Liver (tissue), 9 donors: ENCODE measurements around the gene SPCS3. TPM values are rescaled to one million over a fixed set of nuclear protein-coding genes. Genes with fewer than 3 reads are reported as not detected.

Experiments
- DNase-seq: peaks from one replicate; pipeline ENCODE4 v3.0.0-alpha.2; 2017; ENCODE audit warnings: low spot score
- H3K27ac ChIP-seq, 2 donors: one replicate each; pipeline ENCODE4 v1.7.0; 2013; ENCODE audit warnings: inconsistent platforms in 2 of 2, low read length in 2 of 2, control low read depth in 1 of 2, low read depth in 1 of 2, mild to moderate bottlenecking in 1 of 2
- H3K27me3 ChIP-seq, 4 donors: one replicate each; pipeline versions ENCODE4 v1.6.1 to v1.7.0; 2013; ENCODE audit warnings: low read length in 3 of 4, inconsistent platforms in 1 of 4, mild to moderate bottlenecking in 1 of 4, moderate library complexity in 1 of 4; ENCODE audit not compliant: control insufficient read depth in 4 of 4, insufficient read depth in 4 of 4
- H3K36me3 ChIP-seq, 4 donors: one replicate each; pipeline versions ENCODE4 v1.6.1 to v1.7.0; 2013; ENCODE audit warnings: low read length in 3 of 4, mild to moderate bottlenecking in 3 of 4, low read depth in 1 of 4, moderate library complexity in 1 of 4; ENCODE audit not compliant: control insufficient read depth in 4 of 4, insufficient read depth in 3 of 4
- H3K4me1 ChIP-seq, 4 donors: one replicate each; pipeline versions ENCODE4 v1.6.1 to v1.7.0; 2013; ENCODE audit warnings: low read length in 3 of 4, mild to moderate bottlenecking in 3 of 4, moderate library complexity in 1 of 4; ENCODE audit not compliant: control insufficient read depth in 4 of 4, insufficient read depth in 4 of 4
- H3K4me3 ChIP-seq, 3 donors: one replicate each; pipeline versions ENCODE4 v1.6.1 to v1.7.0; 2013; ENCODE audit warnings: low read length in 3 of 3, control low read depth in 1 of 3, low read depth in 1 of 3, mild to moderate bottlenecking in 1 of 3
- H3K9ac ChIP-seq, 2 donors: one replicate each; pipeline ENCODE4 v1.7.0; 2013; ENCODE audit warnings: low read length in 2 of 2, mild to moderate bottlenecking in 2 of 2, moderate library complexity in 2 of 2, control low read depth in 1 of 2, low read depth in 1 of 2
- H3K9me3 ChIP-seq, 4 donors: one replicate each; pipeline versions ENCODE4 v1.6.1 to v1.7.0; 2013; ENCODE audit warnings: low read length in 3 of 4; ENCODE audit not compliant: control insufficient read depth in 4 of 4
- EGR1 ChIP-seq, 2 donors: IDR thresholded peaks; 2 replicates each; pipeline ENCODE4 v1.6.1; 2016 to 2018; ENCODE audit warnings: antibody characterized with exemption in 2 of 2, low read depth in 2 of 2
- FOXA1 ChIP-seq: IDR thresholded peaks from 2 replicates; pipeline ENCODE4 v1.6.1; 2016; ENCODE audit warnings: antibody characterized with exemption
- FOXA2 ChIP-seq: IDR thresholded peaks from 2 replicates; pipeline ENCODE4 v1.6.1; 2016; ENCODE audit warnings: antibody characterized with exemption
- GABPA ChIP-seq, 2 donors: IDR thresholded peaks in 1 of 2; conservative IDR thresholded peaks in 1 of 2; 2 replicates each; pipeline ENCODE4 v1.6.1; 2016; ENCODE audit warnings: antibody characterized with exemption in 2 of 2, mild to moderate bottlenecking in 1 of 2, moderate library complexity in 1 of 2
- HNF4A ChIP-seq, 2 donors: conservative IDR thresholded peaks; 2 replicates each; pipeline ENCODE4 v1.6.1; 2016; ENCODE audit warnings: antibody characterized with exemption in 2 of 2, mild to moderate bottlenecking in 2 of 2
- HNF4G ChIP-seq: IDR thresholded peaks from 2 replicates; pipeline ENCODE4 v1.6.1; 2016; ENCODE audit warnings: antibody characterized with exemption
- JUND ChIP-seq, 2 donors: IDR thresholded peaks; 2 replicates each; pipeline ENCODE4 v1.6.1; 2016; ENCODE audit warnings: antibody characterized with exemption in 2 of 2
- MAX ChIP-seq: IDR thresholded peaks from 2 replicates; pipeline ENCODE4 v1.6.1; 2016; ENCODE audit warnings: antibody characterized with exemption
- NR2F2 ChIP-seq: IDR thresholded peaks from 2 replicates; pipeline ENCODE4 v1.6.1; 2016; ENCODE audit warnings: antibody characterized with exemption
- RAD21 ChIP-seq, 2 donors: IDR thresholded peaks; 2 replicates each; pipeline ENCODE4 v1.6.1; 2016; ENCODE audit warnings: antibody characterized with exemption in 2 of 2, mild to moderate bottlenecking in 2 of 2
- REST ChIP-seq: IDR thresholded peaks from 2 replicates; pipeline ENCODE4 v1.6.1; 2016; ENCODE audit warnings: antibody characterized with exemption, mild to moderate bottlenecking
- RXRA ChIP-seq, 2 donors: IDR thresholded peaks; 2 replicates each; pipeline ENCODE4 v1.6.1; 2017 to 2018; ENCODE audit warnings: antibody characterized with exemption in 2 of 2, mild to moderate bottlenecking in 1 of 2
- SP1 ChIP-seq: IDR thresholded peaks from 2 replicates; pipeline ENCODE4 v1.6.1; 2018; ENCODE audit warnings: antibody characterized with exemption, mild to moderate bottlenecking
- TAF1 ChIP-seq: conservative IDR thresholded peaks from 2 replicates; pipeline ENCODE4 v1.6.1; 2016; ENCODE audit warnings: antibody characterized with exemption, mild to moderate bottlenecking
- YY1 ChIP-seq: IDR thresholded peaks from 2 replicates; pipeline ENCODE4 v1.6.1; 2016; ENCODE audit warnings: antibody characterized with exemption, mild to moderate bottlenecking
- ZBTB33 ChIP-seq: IDR thresholded peaks from 2 replicates; pipeline ENCODE4 v1.6.1; 2016; ENCODE audit warnings: antibody characterized with exemption
- WGBS: extraction: QIAGEN DNeasy Blood & Tissue Kit; methylation state at CpG from one replicate; pipeline ENCODE4 v1.1.7; 2013; 5-methylcytosine and 5-hydroxymethylcytosine counted together
- polyA plus RNA-seq, 2 donors: library from polyadenylated mRNA; stranded (reverse) in 1 of 2; unstranded in 1 of 2; fragments of 200-250 nt in 1 of 2; fragments of >200 nt in 1 of 2; fragmentation: Nextera tagmentation in 1 of 2; extraction: Ambion mirVana in 1 of 2; gene quantifications; one replicate each; pipeline versions ENCODE4 v1.2.1 to v1.2.3, GENCODE V29; 2013 to 2015
- total RNA-seq, 2 donors: library from RNA; depleted of rRNA; stranded (reverse); fragments of >200 nt; gene quantifications; one replicate each; pipeline ENCODE4 v1.2.3, GENCODE V29; 2014
- TF ChIP-seq, protein P1 (sequence below): IDR thresholded peaks from 2 replicates; pipeline ENCODE4 v1.6.1; 2016; ENCODE audit warnings: antibody characterized with exemption
- TF ChIP-seq, protein P2 (sequence below): fragments of 150-350 bp; IDR thresholded peaks from 2 replicates; pipeline ENCODE4 v1.5.1; 2017; ENCODE audit warnings: improper control_type of control experiment, low read depth, low read length; ENCODE audit not compliant: missing input control
- donor health status: healthy.
- donor health status: healthy.
- donor health status: healthy.
- donor health status: healthy.
- donor health status: healthy.

The SPCS3 gene
- total and polyA plus RNA-seq, 4 donors = 54.0 to 79.4 (median 63.0) TPM

GRCh38 chr4:176303938-176304337 lies 15.8 kb upstream of the SPCS3 start:
- no peaks in the 10 kb centered on the region for H3K36me3 ChIP-seq
- H3K9me3 ChIP-seq = no peaks in the 10 kb centered on the region

More at GRCh38 chr4:176303938-176304337, 15.8 kb upstream of the SPCS3 start:
- no peak for DNase-seq
- no peak for TF ChIP-seq FOXA2
- TF ChIP-seq YY1 = no peak
- no peak for TF ChIP-seq SP1
- TF ChIP-seq FOXA1 = no peak
- TF ChIP-seq, protein P1, sequence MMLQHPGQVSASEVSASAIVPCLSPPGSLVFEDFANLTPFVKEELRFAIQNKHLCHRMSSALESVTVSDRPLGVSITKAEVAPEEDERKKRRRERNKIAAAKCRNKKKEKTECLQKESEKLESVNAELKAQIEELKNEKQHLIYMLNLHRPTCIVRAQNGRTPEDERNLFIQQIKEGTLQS = no peak
- TF ChIP-seq MAX = no peak
- TF ChIP-seq JUND (IDR thresholded peaks at IDR 0.05) = no peak
- no peak for TF ChIP-seq EGR1 (IDR thresholded peaks at IDR 0.05; ENCODE audit: low read depth in 2 of 2)
- TF ChIP-seq REST = no peak
- no peak for TF ChIP-seq NR2F2
- no peak for TF ChIP-seq GABPA (IDR thresholded peaks at IDR 0.05 in 1 of 2, conservative IDR thresholded peaks at IDR 0.05 in 1 of 2)
- no peak for TF ChIP-seq RXRA (IDR thresholded peaks at IDR 0.05)
- no peak for TF ChIP-seq RAD21 (IDR thresholded peaks at IDR 0.05)
- no peak for TF ChIP-seq HNF4A (conservative IDR thresholded peaks at IDR 0.05)
- TF ChIP-seq, protein P2, sequence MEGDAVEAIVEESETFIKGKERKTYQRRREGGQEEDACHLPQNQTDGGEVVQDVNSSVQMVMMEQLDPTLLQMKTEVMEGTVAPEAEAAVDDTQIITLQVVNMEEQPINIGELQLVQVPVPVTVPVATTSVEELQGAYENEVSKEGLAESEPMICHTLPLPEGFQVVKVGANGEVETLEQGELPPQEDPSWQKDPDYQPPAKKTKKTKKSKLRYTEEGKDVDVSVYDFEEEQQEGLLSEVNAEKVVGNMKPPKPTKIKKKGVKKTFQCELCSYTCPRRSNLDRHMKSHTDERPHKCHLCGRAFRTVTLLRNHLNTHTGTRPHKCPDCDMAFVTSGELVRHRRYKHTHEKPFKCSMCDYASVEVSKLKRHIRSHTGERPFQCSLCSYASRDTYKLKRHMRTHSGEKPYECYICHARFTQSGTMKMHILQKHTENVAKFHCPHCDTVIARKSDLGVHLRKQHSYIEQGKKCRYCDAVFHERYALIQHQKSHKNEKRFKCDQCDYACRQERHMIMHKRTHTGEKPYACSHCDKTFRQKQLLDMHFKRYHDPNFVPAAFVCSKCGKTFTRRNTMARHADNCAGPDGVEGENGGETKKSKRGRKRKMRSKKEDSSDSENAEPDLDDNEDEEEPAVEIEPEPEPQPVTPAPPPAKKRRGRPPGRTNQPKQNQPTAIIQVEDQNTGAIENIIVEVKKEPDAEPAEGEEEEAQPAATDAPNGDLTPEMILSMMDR = no peak
- TF ChIP-seq TAF1 = no peak
- no peak for TF ChIP-seq ZBTB33
- TF ChIP-seq HNF4G = no peak
- Histone ChIP-seq H3K27me3 (peaks cover 0 to 4% (median under 1%) of the 10 kb centered on the region in 4 donors), H3K27ac (no peak overlapping the region), H3K4me3 (no peak overlapping the region), H3K9ac (no peak overlapping the region), H3K4me1 (no peaks in the 10 kb centered on the region)
- whole genome bisulfite sequencing = 7% methylated on average over 1 of the region's 1 CpG
